Measurements from ENCODE around the gene CARD14.
"Not testable (repeated sequence)": the region's sequence is repeated elsewhere in the genome, so short reads cannot be mapped to it uniquely, and the experiment has no call there.

CARD14 gene

GRCh38 chr17:80141463-80142165 is 28.2 kb upstream of the CARD14 start:
- Mint-ChIP-seq H3K27me3 (no peaks in the 10 kb centered on the region), H3K4me3 (no peak overlapping the region), H3K36me3 (peaks cover 42 to 53% of the 10 kb centered on the region in 2 donors), H3K27ac (no peak overlapping the region), H3K4me1 (peaks cover 14 to 31% of the 10 kb centered on the region in 2 donors), H3K9me3 (no peaks in the 10 kb centered on the region)
- DNase-seq (no peak), ATAC-seq (replicated peaks) (no peak)

- H3K27me3 Mint-ChIP-seq = no peaks in the 10 kb centered on the region
- H3K4me3 Mint-ChIP-seq = no peak overlapping the region
- DNase-seq (no peak), ATAC-seq (replicated peaks) (no peak)
- peaks cover 35 to 47% of the 10 kb centered on the region in 2 donors for H3K36me3 Mint-ChIP-seq
- no peaks in the 10 kb centered on the region for H3K9me3 Mint-ChIP-seq
- peaks cover 14 to 31% of the 10 kb centered on the region in 2 donors for H3K4me1 Mint-ChIP-seq
- no peak overlapping the region for H3K27ac Mint-ChIP-seq
Observed at GRCh38 chr17:80142929-80143328, 26.9 kb upstream of the CARD14 start.

- H3K36me3 Mint-ChIP-seq = peaks cover 14 to 27% of the 10 kb centered on the region in 2 donors
- H3K9me3 Mint-ChIP-seq = no peaks in the 10 kb centered on the region
- ATAC-seq (replicated peaks) (no peak), DNase-seq (no peak)
- peaks cover 25 to 37% of the 10 kb centered on the region in 2 donors for H3K4me1 Mint-ChIP-seq
- peak overlapping the region; percentile 89 for H3K4me3 Mint-ChIP-seq
- H3K27ac Mint-ChIP-seq = peak overlapping the region; percentile 43
- H3K27me3 Mint-ChIP-seq = no peaks in the 10 kb centered on the region
Observed at GRCh38 chr17:80145076-80146075, 24.5 kb upstream of the CARD14 start.

- Mint-ChIP-seq H3K27ac (peak overlapping the region; percentile 98), H3K4me1 (peaks cover 25 to 37% of the 10 kb centered on the region in 2 donors), H3K27me3 (no peaks in the 10 kb centered on the region), H3K36me3 (peaks cover 14 to 24% of the 10 kb centered on the region in 2 donors), H3K4me3 (peak overlapping the region; percentile 89 to 97), H3K9me3 (no peaks in the 10 kb centered on the region)
- no peak for DNase-seq
- ATAC-seq (replicated peaks) = peak; percentile 6
Observed at GRCh38 chr17:80146121-80147034, 23.5 kb upstream of the CARD14 start.

- Mint-ChIP-seq H3K9me3 (no peaks in the 10 kb centered on the region), H3K27ac (peak within 1 kb of the TSS; percentile 98), H3K4me1 (peaks cover 24 to 43% of the 10 kb centered on the region in 2 donors), H3K36me3 (peaks cover 14 to 18% of the 10 kb centered on the region in 2 donors), H3K27me3 (no peaks in the 10 kb centered on the region), H3K4me3 (peak within 1 kb of the TSS; percentile 89 to 97)
- peak; percentile 91 to 95 for ATAC-seq (replicated peaks)
- DNase-seq = peak; percentile 97
Observed at GRCh38 chr17:80147035-80147822, 22.6 kb upstream of the CARD14 start, which contains the start of gene EIF4A3. TSS of gene EIF4A3 (minus strand) at chr17:80147128. CDS start at chr17:80146961, 167 bp downstream.

- Mint-ChIP-seq H3K27me3 (no peaks in the 10 kb centered on the region), H3K4me1 (peaks cover 26 to 27% of the 10 kb centered on the region in 2 donors), H3K36me3 (peaks cover 2 to 10% of the 10 kb centered on the region in 2 donors), H3K4me3 (no peak overlapping the region), H3K27ac (peak overlapping the region; percentile 70), H3K9me3 (peaks cover 5% of the 10 kb centered on the region in 2 donors)
- DNase-seq (no peak), ATAC-seq (replicated peaks) (no peak)
Observed at GRCh38 chr17:80151333-80151732, 18.5 kb upstream of the CARD14 start.

- H3K4me3 Mint-ChIP-seq = peak overlapping the region; percentile 47 to 54
- ATAC-seq (replicated peaks) (no peak), DNase-seq (no peak)
- peaks cover 26% of the 10 kb centered on the region in 2 donors for H3K4me1 Mint-ChIP-seq
- no peaks in the 10 kb centered on the region for H3K27me3 Mint-ChIP-seq
- peaks cover 5% of the 10 kb centered on the region in 2 donors for H3K9me3 Mint-ChIP-seq
- H3K27ac Mint-ChIP-seq = peak overlapping the region; percentile 43
- peaks cover 0 to 7% of the 10 kb centered on the region in 2 donors for H3K36me3 Mint-ChIP-seq
Observed at GRCh38 chr17:80152081-80152702, 17.6 kb upstream of the CARD14 start.

- ATAC-seq (replicated peaks) (peak; percentile 90 to 92), DNase-seq (peak; percentile 36)
- Mint-ChIP-seq H3K27me3 (no peaks in the 10 kb centered on the region), H3K36me3 (peaks cover 0 to 5% of the 10 kb centered on the region in 2 donors), H3K4me3 (peak overlapping the region; percentile 47 to 54), H3K9me3 (peaks cover 5% of the 10 kb centered on the region in 2 donors), H3K27ac (peak overlapping the region; percentile 92), H3K4me1 (peaks cover 26% of the 10 kb centered on the region in 2 donors)
Observed at GRCh38 chr17:80153004-80153403, 16.8 kb upstream of the CARD14 start.

GRCh38 chr17:80154166-80154565 is 15.7 kb upstream of the CARD14 start:
- Mint-ChIP-seq H3K9me3 (peaks cover 5% of the 10 kb centered on the region in 2 donors), H3K36me3 (peaks cover 0 to 5% of the 10 kb centered on the region in 2 donors), H3K4me3 (no peak overlapping the region), H3K27me3 (no peaks in the 10 kb centered on the region), H3K4me1 (peaks cover 18 to 20% of the 10 kb centered on the region in 2 donors), H3K27ac (no peak overlapping the region)
- ATAC-seq (replicated peaks) = no peak
- no peak for DNase-seq

GRCh38 chr17:80155600-80155999 is 14.2 kb upstream of the CARD14 start:
- H3K9me3 Mint-ChIP-seq; H3K36me3 Mint-ChIP-seq; H3K27ac Mint-ChIP-seq; DNase-seq; H3K4me3 Mint-ChIP-seq; ATAC-seq (replicated peaks): not testable (repeated sequence)
- peaks cover 16 to 23% of the 10 kb centered on the region in 2 donors for H3K4me1 Mint-ChIP-seq
- H3K27me3 Mint-ChIP-seq = peaks cover 10 to 12% of the 10 kb centered on the region in 2 donors

- Mint-ChIP-seq H3K27me3 (peaks cover 12 to 15% of the 10 kb centered on the region in 2 donors), H3K27ac (no peak overlapping the region), H3K4me1 (peaks cover 4 to 10% of the 10 kb centered on the region in 2 donors), H3K36me3 (peaks cover 0 to 5% of the 10 kb centered on the region in 2 donors), H3K4me3 (no peak overlapping the region), H3K9me3 (peaks cover 5% of the 10 kb centered on the region in 2 donors)
- DNase-seq = no peak
- no peak for ATAC-seq (replicated peaks)
Observed at GRCh38 chr17:80158846-80159245, 11.0 kb upstream of the CARD14 start.

- Mint-ChIP-seq H3K27ac (no peak overlapping the region), H3K4me3 (peak overlapping the region in 1 of 2 donors; percentile 15), H3K9me3 (peaks cover 5% of the 10 kb centered on the region in 2 donors), H3K4me1 (peaks cover 2 to 10% of the 10 kb centered on the region in 2 donors), H3K27me3 (peaks cover 12 to 15% of the 10 kb centered on the region in 2 donors), H3K36me3 (peaks cover 0 to 5% of the 10 kb centered on the region in 2 donors)
- ATAC-seq (replicated peaks) (peak; percentile 38 to 52), DNase-seq (no peak)
Observed at GRCh38 chr17:80160536-80160935, 9.3 kb upstream of the CARD14 start.

Measured in stimulated activated naive B cell treated with anti-CD40 and anti-IgM and Interleukin-4, amounts not matched to agents 10 μg/mL and 1 μg/mL and 100 μg/mL, for 72 hours (primary cell).